Lower leg skin (tissue), 3 donors: ENCODE results near the gene ZNF665.

Experiments used
- POLR2A ChIP-seq, 2 donors: fragments of 450-650 bp; IDR thresholded peaks; one replicate each; pipeline ENCODE4 v1.6.1; 2016 to 2017; ENCODE audit warnings: antibody characterized with exemption in 2 of 2, mild to moderate bottlenecking in 1 of 2, moderate library complexity in 1 of 2
- TF ChIP-seq, protein P1 (sequence below), 3 donors: fragments of 450-650 bp; IDR thresholded peaks; one replicate each; pipeline ENCODE4 v1.5.1; 2016; ENCODE audit warnings: antibody characterized with exemption in 3 of 3, mild to moderate bottlenecking in 3 of 3, moderate library complexity in 2 of 3

DNA sequence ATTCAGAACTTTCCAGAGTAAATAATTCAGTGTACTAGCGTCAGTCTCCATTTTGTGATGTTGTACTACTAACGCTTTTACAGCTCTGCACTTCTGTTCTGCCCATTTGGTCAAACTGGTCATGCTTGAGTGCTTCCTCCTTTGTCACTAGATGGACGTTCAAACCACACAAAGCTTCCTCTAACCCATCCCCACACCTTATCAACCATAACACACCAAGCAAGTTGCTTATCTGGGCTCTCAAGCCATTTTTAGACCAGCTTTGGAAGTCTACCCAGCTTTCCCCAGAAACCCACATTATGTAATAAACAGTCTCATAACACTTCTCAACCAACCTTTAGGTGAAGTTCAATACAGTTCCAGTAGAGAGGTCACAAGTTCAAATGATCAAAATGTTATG lies 32.0 kb downstream of the ZNF665 start:
- no peak for TF ChIP-seq POLR2A (IDR thresholded peaks at IDR 0.05)
- TF ChIP-seq, protein P1, sequence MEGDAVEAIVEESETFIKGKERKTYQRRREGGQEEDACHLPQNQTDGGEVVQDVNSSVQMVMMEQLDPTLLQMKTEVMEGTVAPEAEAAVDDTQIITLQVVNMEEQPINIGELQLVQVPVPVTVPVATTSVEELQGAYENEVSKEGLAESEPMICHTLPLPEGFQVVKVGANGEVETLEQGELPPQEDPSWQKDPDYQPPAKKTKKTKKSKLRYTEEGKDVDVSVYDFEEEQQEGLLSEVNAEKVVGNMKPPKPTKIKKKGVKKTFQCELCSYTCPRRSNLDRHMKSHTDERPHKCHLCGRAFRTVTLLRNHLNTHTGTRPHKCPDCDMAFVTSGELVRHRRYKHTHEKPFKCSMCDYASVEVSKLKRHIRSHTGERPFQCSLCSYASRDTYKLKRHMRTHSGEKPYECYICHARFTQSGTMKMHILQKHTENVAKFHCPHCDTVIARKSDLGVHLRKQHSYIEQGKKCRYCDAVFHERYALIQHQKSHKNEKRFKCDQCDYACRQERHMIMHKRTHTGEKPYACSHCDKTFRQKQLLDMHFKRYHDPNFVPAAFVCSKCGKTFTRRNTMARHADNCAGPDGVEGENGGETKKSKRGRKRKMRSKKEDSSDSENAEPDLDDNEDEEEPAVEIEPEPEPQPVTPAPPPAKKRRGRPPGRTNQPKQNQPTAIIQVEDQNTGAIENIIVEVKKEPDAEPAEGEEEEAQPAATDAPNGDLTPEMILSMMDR (IDR thresholded peaks at IDR 0.05): no peak
